Measurements from ENCODE around the gene IFNAR1. TPM values are rescaled to one million over a fixed set of nuclear protein-coding genes. Genes with fewer than 3 reads are reported as not detected.

The IFNAR1 gene
- polyA plus RNA-seq, 1 donor from 2014 or later, result 15.5 TPM

GRCh38 chr21:33293811-33294216 lies 31.0 kb upstream of the IFNAR1 start:
- no peaks in the 10 kb centered on the region for H3K79me2 ChIP-seq (replicated peaks; ENCODE audit: insufficient read depth, low read length)
- no peaks in the 10 kb centered on the region for H4K20me1 ChIP-seq (ENCODE audit: insufficient read depth)
- H3K27ac ChIP-seq (ENCODE audit: low read length), result no peak overlapping the region
- H3K9me3 ChIP-seq (ENCODE audit: low read length), result no peaks in the 10 kb centered on the region
- H3K27me3 ChIP-seq (ENCODE audit: insufficient read depth, low read depth, low read length), result no peaks in the 10 kb centered on the region
- TF ChIP-seq SMC3 (conservative IDR thresholded peaks at IDR 0.05; ENCODE audit: poor library complexity), result no peak
- TF ChIP-seq, protein P1, sequence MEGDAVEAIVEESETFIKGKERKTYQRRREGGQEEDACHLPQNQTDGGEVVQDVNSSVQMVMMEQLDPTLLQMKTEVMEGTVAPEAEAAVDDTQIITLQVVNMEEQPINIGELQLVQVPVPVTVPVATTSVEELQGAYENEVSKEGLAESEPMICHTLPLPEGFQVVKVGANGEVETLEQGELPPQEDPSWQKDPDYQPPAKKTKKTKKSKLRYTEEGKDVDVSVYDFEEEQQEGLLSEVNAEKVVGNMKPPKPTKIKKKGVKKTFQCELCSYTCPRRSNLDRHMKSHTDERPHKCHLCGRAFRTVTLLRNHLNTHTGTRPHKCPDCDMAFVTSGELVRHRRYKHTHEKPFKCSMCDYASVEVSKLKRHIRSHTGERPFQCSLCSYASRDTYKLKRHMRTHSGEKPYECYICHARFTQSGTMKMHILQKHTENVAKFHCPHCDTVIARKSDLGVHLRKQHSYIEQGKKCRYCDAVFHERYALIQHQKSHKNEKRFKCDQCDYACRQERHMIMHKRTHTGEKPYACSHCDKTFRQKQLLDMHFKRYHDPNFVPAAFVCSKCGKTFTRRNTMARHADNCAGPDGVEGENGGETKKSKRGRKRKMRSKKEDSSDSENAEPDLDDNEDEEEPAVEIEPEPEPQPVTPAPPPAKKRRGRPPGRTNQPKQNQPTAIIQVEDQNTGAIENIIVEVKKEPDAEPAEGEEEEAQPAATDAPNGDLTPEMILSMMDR (IDR thresholded peaks at IDR 0.05; ENCODE audit: poor library complexity, severe bottlenecking), result no peak
- TF ChIP-seq EP300 (conservative IDR thresholded peaks at IDR 0.05; ENCODE audit: poor library complexity, severe bottlenecking), result no peak
- no peak for TF ChIP-seq POLR2AphosphoS5 (IDR thresholded peaks at IDR 0.05)
- no peak for TF ChIP-seq MXI1 (conservative IDR thresholded peaks at IDR 0.05; ENCODE audit: poor library complexity, severe bottlenecking)
- TF ChIP-seq REST (IDR thresholded peaks at IDR 0.05; ENCODE audit: borderline replicate concordance), result no peak
- TF ChIP-seq RAD21 (conservative IDR thresholded peaks at IDR 0.05), result no peak
- no peak for TF ChIP-seq EZH2 (IDR thresholded peaks at IDR 0.05; ENCODE audit: borderline replicate concordance, insufficient read depth, low read length, poor library complexity, severe bottlenecking)
- no peak for TF ChIP-seq TAF1 (IDR thresholded peaks at IDR 0.05; ENCODE audit: low read depth)
- H3K9me2 ChIP-seq (ENCODE audit: insufficient read depth, low read length), result no peaks in the 10 kb centered on the region
- H3K9ac ChIP-seq (ENCODE audit: low read length), result no peak overlapping the region
- no peak overlapping the region for H2AFZ ChIP-seq (ENCODE audit: low read depth, low read length)
- no peaks in the 10 kb centered on the region for H3F3A ChIP-seq (ENCODE audit: insufficient read depth, low read length, poor library complexity, severe bottlenecking)
- H3K4me2 ChIP-seq (ENCODE audit: low read length), result no peak overlapping the region
- H3K36me3 ChIP-seq (ENCODE audit: insufficient read depth, low read length), result no peaks in the 10 kb centered on the region
- no peak overlapping the region for H3K4me3 ChIP-seq (ENCODE audit: low read length)

- Histone ChIP-seq H3K4me3 (ENCODE audit: low read length) (no peak overlapping the region), H3K9me2 (ENCODE audit: insufficient read depth, low read length) (no peaks in the 10 kb centered on the region), H3K9me3 (ENCODE audit: low read length) (no peaks in the 10 kb centered on the region), H3K79me2 (replicated peaks; ENCODE audit: insufficient read depth, low read length) (no peaks in the 10 kb centered on the region), H2AFZ (ENCODE audit: low read depth, low read length) (no peak overlapping the region), H3K27ac (ENCODE audit: low read length) (no peak overlapping the region), H3F3A (ENCODE audit: insufficient read depth, low read length, poor library complexity, severe bottlenecking) (no peaks in the 10 kb centered on the region), H4K20me1 (ENCODE audit: insufficient read depth) (no peaks in the 10 kb centered on the region), H3K36me3 (ENCODE audit: insufficient read depth, low read length) (no peaks in the 10 kb centered on the region), H3K4me2 (ENCODE audit: low read length) (no peak overlapping the region), H3K9ac (ENCODE audit: low read length) (no peak overlapping the region), H3K27me3 (ENCODE audit: insufficient read depth, low read depth, low read length) (no peaks in the 10 kb centered on the region)
- TF ChIP-seq POLR2AphosphoS5 (IDR thresholded peaks at IDR 0.05), result no peak
- no peak for TF ChIP-seq EZH2 (IDR thresholded peaks at IDR 0.05; ENCODE audit: borderline replicate concordance, insufficient read depth, low read length, poor library complexity, severe bottlenecking)
- TF ChIP-seq, protein P1 (IDR thresholded peaks at IDR 0.05; ENCODE audit: poor library complexity, severe bottlenecking), result no peak
- TF ChIP-seq MXI1 (conservative IDR thresholded peaks at IDR 0.05; ENCODE audit: poor library complexity, severe bottlenecking), result no peak
- no peak for TF ChIP-seq EP300 (conservative IDR thresholded peaks at IDR 0.05; ENCODE audit: poor library complexity, severe bottlenecking)
- no peak for TF ChIP-seq RAD21 (conservative IDR thresholded peaks at IDR 0.05)
- no peak for TF ChIP-seq REST (IDR thresholded peaks at IDR 0.05; ENCODE audit: borderline replicate concordance)
- TF ChIP-seq SMC3 (conservative IDR thresholded peaks at IDR 0.05; ENCODE audit: poor library complexity), result no peak
- TF ChIP-seq TAF1 (IDR thresholded peaks at IDR 0.05; ENCODE audit: low read depth), result no peak
Measured at GRCh38 chr21:33296156-33296555, 28.6 kb upstream of the IFNAR1 start.
